Right ventricle myocardium inferior (tissue), 1 donor: ENCODE data around the gene FOXO6. TPM values are rescaled to one million over a fixed set of nuclear protein-coding genes. Genes with fewer than 3 reads are reported as not detected.

Source experiments
- ATAC-seq: fragments of 200-7000 bp; cut with Tn5 transposase; one replicate; pipeline ENCODE4 v1.9.1; 2020; ENCODE audit warnings: mild to moderate bottlenecking, moderate library complexity
- DNase-seq: peaks from one replicate; pipeline ENCODE4 v3.0.0; 2021; ENCODE audit errors: missing footprints
- intact Hi-C: fragments of 100-400 bp; cut with DNase I; formaldehyde crosslinking; loops from one replicate; pipeline ENCODE4 v1.11.0; 2022
- total RNA-seq: library from RNA; stranded (reverse); fragmentation: NEBNext Ultra II Directional; extraction: Animal tissue kit (Norgen Biotek cat#: 25700); gene quantifications from one replicate; pipeline ENCODE4 v1.2.1, GENCODE V29; 2021
- donor health status: DM: no; HTN: yes; CAD: no; lungs with severe emphysema.

Gene FOXO6
- total RNA-seq, 1 donor from 2014 or later, result 4.5 TPM

DNA sequence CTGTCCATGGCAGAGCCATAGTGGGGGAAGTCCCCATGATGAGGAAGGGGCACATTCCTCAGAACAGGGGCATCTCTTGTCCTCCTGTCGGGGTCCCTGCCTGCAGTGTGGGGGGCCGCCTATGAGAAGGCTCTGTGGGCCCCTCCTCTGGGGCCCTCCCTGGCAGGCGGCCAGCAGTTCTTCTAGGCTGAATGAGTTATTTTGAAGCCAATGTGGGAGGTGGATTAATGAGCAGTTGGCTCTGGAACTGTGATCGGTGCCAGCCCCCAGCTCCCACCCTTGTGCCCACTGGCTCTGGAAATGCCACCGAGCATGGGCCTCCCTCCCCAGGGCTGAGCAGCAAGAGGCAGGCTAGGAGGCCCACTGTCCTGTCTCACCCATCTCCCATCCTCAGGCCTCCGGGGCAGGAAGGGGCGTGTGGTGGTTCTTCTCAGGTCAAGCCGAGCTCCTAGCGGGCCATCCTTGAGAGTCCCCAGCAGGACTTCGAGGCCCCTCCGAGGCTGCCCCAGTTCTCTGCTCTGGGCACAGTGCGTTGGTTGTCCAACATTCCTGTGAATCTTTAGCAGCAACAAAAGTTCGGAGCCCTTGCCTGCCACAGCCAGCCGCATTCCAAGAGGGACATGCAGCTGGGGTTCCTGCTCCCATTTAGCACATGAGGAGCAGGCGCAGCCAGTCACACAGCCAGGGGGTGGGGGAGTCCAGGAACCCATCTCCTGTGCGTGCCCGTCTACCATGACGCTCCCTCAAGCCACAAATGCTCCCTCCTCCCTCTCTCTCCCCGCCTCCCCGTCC is 66.1 kb downstream of the FOXO6 start:
- peak; percentile 37 for DNase-seq
- intact Hi-C loops, result no loop called here
- ATAC-seq, result no peak

DNA sequence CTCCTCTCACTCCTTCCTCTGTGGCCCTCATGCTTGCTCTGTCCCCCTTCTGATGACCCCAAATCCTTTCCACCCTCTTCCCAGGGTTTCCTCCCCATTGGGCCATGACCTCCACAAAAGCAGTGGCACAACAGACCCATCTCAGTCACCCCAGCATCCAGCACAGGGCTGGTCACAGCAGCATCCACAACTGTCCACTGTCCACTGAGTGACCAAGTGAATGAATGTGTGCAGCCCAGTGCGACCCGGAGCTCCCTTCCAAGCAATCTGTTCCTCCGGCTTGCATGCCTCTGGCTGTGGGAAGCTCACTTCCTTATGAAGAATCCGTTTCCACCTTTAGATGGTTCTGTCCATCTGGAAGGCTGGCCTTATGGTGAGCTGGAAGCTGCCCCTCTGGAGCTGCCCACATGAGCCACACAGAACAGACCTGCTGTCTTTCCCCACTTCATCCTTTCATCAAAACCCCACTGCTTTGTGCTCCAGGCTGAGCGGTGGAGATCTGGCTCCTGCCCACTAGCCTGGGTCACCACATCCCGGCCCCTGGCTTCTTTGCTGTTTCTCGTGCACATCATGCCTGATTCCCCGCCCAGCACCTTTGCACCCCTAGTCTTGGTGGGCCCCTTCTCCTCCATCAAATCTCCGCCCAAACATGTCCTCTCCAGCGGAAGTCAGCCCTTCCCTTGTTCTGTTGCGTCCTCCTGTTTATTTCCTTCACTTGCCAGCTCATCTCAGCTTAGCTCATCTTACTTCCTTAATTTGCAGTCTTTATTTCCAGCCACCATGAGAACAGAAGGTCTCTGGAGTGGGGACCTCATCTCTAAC is 66.9 kb downstream of the FOXO6 start:
- DNase-seq (no peak), ATAC-seq (no peak)
- intact Hi-C loops, result no loop called here

DNA sequence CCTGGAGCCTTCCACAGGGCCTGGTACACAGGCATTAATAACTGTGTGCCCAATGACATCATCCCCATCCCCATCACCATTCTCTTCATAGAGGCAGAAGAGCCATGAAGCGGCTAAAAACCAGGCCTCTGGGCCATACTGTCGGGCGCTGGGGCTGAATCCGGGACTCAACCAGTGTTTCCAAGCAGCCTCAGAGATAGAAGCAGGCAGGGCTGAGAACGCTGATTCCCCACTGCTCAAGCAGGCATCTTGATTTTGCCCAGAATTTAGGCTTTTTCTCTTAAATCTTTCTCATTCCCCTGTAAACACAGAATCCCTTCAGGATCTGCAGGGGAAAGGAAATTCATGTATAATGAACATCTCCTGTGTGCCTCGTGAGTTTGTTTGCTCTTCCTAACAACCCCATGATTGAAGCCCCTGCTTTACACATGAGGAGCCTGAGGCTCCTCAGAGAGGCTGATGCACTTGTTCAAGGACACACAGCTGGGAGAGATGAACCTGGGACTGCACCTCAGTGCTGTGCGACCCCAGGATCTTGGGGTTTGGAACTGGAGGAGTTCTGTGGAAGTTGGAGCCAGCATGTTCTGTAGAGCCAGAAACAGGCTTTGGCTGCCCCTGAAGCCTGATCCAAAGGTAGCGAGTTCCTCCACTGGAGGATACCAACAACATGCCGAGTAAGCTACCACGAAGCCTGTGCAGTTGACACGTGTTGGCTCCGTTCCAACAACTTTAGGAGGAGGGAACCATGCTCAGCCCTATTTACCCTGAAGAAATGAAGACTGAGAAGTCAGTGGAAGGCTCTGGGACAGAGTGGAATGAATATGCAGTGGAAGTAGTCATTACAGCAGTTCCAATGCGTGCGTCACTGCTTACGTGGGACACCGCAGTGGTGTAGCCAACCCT is 67.8 kb downstream of the FOXO6 start:
- intact Hi-C loops, result no loop called here
- DNase-seq, result no peak
- ATAC-seq, result no peak

GRCh38 chr1:41429641-41430035 is 68.4 kb downstream of the FOXO6 start:
- ATAC-seq (no peak), DNase-seq (no peak)
- intact Hi-C loops, result loop anchor here (5.0 kb wide), 1 partner anchor 68 kb away; no protein-coding TSS in a partner anchor

DNA sequence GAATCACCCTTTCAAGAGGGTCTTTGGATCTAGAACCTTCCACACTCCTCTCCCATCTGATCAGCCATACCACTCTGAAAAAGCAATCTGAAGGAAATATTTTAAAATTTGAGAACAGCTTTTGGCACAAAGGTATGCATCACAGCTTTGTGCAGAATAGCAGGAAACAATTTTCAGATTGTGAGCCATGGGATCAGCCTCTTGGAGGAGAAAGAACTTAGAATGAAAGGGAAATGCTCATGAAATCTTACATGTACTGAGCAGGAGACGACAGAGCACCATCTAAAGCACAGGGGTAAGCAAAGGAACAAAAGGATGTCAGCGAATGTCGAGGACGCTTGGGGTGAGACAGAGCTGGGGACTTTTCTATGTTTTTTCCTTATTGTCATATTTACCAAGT is 68.8 kb downstream of the FOXO6 start:
- ATAC-seq (no peak), DNase-seq (no peak)
- intact Hi-C loops, result loop anchor here (5.0 kb wide), 1 partner anchor 67 kb away; no protein-coding TSS in a partner anchor

DNA sequence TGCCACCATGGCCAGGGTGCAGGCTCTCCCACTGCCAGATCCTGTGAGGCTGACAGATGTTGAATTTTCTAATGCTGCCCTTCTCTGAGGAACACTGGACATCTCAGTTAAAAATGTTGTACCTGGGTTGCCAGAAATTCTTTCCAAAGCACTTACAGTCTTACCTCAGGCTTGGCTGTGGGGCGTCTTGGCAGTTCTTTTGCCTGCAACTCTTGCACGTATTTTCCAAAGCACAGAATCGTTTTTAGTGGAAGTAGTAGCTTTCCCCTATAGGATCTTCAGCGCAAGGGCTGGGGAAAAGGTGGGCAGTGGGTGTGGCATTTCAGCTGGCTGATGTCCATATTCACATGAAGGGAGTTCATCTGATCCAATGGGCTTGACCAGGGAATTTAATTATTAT is 69.3 kb downstream of the FOXO6 start:
- intact Hi-C loops, result loop anchor here (5.0 kb wide), 1 partner anchor 67 kb away; no protein-coding TSS in a partner anchor
- ATAC-seq (no peak), DNase-seq (no peak)

DNA sequence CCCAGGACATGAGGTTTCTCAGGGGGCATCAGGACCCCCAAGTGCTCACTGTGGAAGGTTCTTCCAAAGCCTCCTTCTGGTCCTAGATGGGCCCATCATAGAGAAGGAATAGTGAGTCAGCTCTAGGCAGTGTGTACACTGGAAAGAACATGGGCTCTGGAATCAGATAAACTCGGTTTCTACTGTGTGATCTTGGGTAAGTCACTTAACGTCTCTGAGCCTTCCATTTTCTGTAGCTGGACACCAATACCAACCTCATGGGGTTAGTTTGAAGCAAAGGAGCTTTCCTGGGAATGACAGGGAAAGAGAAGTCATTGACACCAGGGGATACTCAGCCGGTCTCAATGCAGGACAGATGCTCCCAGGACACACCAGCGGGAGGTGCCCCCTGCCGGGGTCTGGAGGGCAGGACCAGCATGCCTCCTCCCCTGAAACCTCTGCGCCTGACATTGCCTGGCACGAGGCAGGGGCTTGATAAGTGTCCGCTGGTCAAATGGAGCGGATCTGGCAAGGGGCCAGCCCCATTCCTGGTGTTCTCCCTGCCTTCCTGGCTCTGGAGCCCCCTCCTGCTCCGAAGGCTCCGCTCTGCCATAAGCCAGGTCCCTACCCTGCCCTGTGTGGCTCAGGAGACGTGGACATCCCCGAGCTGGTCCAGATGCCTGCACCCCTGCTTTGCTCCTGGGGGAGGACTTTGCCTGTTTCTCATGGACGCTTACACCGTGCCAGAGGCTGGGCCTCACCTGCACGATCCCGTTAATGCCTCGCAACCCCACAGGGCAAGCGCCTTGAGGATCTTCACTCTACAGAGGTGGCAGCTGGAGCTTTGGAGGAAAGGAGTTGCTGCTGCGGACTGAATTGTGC is 70.5 kb downstream of the FOXO6 start:
- ATAC-seq, result peak; percentile 9
- intact Hi-C loops, result loop anchor here (2.0 to 5.0 kb wide), 2 partner anchors 66 to 163 kb away; no protein-coding TSS in a partner anchor
- peak; percentile 77 for DNase-seq

Other genes with a start within 250 kb of the FOXO6 start
- 41.1 TPM for gene SCMH1, start 119.1 kb upstream of the FOXO6 start, total RNA-seq
- not detected for gene EDN2, start 123.2 kb downstream of the FOXO6 start, total RNA-seq